Central memory CD8-positive, alpha-beta T cell (primary cell): ENCODE results near the gene GNA14.

Experiments used
- ATAC-seq: fragments of 150-1000 bp; cut with Tn5 transposase; replicated peaks from 2 replicates; pipeline ENCODE4 v1.10.0; 2022; ENCODE audit warnings: mild to moderate bottlenecking, moderate FRiP score, moderate number of reproducible peaks; ENCODE audit not compliant: poor library complexity, severe bottlenecking; ENCODE audit errors: extremely low read depth
- DNase-seq, 2 donors: peaks; one replicate each; pipeline ENCODE4 v3.0.0; 2021; ENCODE audit warnings: low spot score in 2 of 2
- H3K27ac Mint-ChIP-seq: one replicate; pipeline ENCODE4 v1.8.0; 2022; ENCODE audit warnings: low read depth, mild to moderate bottlenecking, moderate library complexity, mixed read lengths
- H3K27me3 Mint-ChIP-seq: one replicate; pipeline ENCODE4 v1.8.0; 2022; ENCODE audit warnings: mixed read lengths
- H3K36me3 Mint-ChIP-seq: one replicate; pipeline ENCODE4 v1.8.0; 2022; ENCODE audit warnings: mild to moderate bottlenecking, moderate library complexity, mixed read lengths; ENCODE audit not compliant: insufficient read depth
- H3K4me1 Mint-ChIP-seq: one replicate; pipeline ENCODE4 v1.8.0; 2022; ENCODE audit warnings: mixed read lengths
- H3K4me3 Mint-ChIP-seq: one replicate; pipeline ENCODE4 v1.8.0; 2022; ENCODE audit warnings: mild to moderate bottlenecking, moderate library complexity, mixed read lengths
- H3K9me3 Mint-ChIP-seq: one replicate; pipeline ENCODE4 v1.8.0; 2022; ENCODE audit warnings: mixed read lengths

GNA14 gene

DNA sequence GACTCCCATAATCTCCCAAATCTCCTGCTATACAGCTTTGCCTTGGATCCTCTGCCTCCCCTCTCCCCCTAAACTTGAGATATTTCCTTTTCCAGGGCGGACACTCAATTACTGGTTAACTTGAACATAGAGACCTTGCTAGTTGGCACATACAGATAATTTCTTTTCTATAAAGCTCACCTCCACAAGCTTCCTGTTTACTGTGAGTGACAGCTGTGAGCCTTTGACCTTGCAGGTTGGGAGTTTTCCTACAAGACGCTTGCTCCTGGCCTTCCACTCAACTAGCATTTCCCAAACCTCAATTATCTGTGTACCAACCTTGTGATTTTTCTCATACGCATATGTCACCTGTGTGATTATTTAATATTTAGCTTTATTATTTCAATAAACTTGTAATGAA is 114.5 kb downstream of the GNA14 start:
- ATAC-seq (no peak), DNase-seq (no peak)
- Mint-ChIP-seq H3K9me3 (no peaks in the 10 kb centered on the region), H3K4me1 (no peaks in the 10 kb centered on the region), H3K27ac (no peak overlapping the region), H3K4me3 (no peak overlapping the region), H3K36me3 (no peaks in the 10 kb centered on the region), H3K27me3 (peaks cover 8% of the 10 kb centered on the region)

DNA sequence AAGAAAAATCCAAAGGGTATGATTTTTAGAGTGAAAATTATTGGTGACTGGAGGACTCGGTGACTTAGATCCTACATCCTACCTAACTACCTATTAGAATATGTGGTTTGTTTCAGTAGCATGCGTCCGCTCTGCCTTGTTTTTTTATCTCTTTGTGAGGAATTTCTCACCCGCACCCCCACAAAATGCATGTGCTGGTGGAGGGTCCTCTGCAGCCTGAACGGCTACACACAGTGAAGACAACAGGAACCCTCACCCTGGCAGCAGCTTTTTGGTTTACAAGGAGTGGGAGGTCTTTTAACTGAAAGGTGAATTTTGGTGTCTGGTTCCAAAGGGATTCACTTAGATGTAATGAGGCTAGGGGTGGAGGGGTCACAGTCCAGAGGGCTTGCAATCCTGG is 115.5 kb downstream of the GNA14 start:
- Mint-ChIP-seq H3K27me3 (peaks cover 8% of the 10 kb centered on the region), H3K36me3 (no peaks in the 10 kb centered on the region), H3K27ac (no peak overlapping the region), H3K4me3 (no peak overlapping the region), H3K9me3 (no peaks in the 10 kb centered on the region), H3K4me1 (no peaks in the 10 kb centered on the region)
- ATAC-seq (no peak), DNase-seq (no peak)

- no peak overlapping the region for H3K27ac Mint-ChIP-seq
- DNase-seq (no peak), ATAC-seq (no peak)
- no peaks in the 10 kb centered on the region for H3K36me3 Mint-ChIP-seq
- no peaks in the 10 kb centered on the region for H3K4me1 Mint-ChIP-seq
- no peak overlapping the region for H3K4me3 Mint-ChIP-seq
- peaks cover 11% of the 10 kb centered on the region for H3K27me3 Mint-ChIP-seq
- no peaks in the 10 kb centered on the region for H3K9me3 Mint-ChIP-seq
Observed at GRCh38 chr9:77531400-77531799, 116.7 kb downstream of the GNA14 start.

- H3K27ac Mint-ChIP-seq = no peak overlapping the region
- no peak for DNase-seq
- no peaks in the 10 kb centered on the region for H3K4me1 Mint-ChIP-seq
- peaks cover 17% of the 10 kb centered on the region for H3K27me3 Mint-ChIP-seq
- H3K9me3 Mint-ChIP-seq = no peaks in the 10 kb centered on the region
- no peak overlapping the region for H3K4me3 Mint-ChIP-seq
- no peaks in the 10 kb centered on the region for H3K36me3 Mint-ChIP-seq
- ATAC-seq = no peak
Observed at GRCh38 chr9:77523891-77524290, 124.2 kb downstream of the GNA14 start.

GRCh38 chr9:77521091-77521490 is 127.0 kb downstream of the GNA14 start:
- no peak overlapping the region for H3K4me3 Mint-ChIP-seq
- DNase-seq (no peak), ATAC-seq (no peak)
- H3K27ac Mint-ChIP-seq = no peak overlapping the region
- H3K4me1 Mint-ChIP-seq = no peaks in the 10 kb centered on the region
- H3K36me3 Mint-ChIP-seq = no peaks in the 10 kb centered on the region
- H3K9me3 Mint-ChIP-seq = no peaks in the 10 kb centered on the region
- H3K27me3 Mint-ChIP-seq = peaks cover 24% of the 10 kb centered on the region

DNA sequence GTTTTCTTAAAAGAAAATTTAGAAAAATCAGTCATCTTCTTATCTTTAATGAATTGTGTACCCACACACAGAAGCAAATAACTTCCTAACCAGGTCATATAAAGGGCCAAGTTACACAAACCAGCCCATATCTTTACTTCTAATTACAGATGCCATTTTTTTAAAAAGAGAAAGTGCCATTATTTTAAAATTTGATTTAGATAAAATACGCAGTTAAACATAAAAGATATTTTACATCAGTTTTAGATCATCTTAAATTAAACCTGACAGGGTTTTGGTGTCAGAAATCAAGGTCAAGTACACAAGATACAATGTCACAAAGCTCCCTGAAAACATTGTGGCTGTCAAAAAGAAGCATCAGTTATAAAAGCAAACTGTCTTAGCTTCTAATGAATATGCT is 129.4 kb downstream of the GNA14 start:
- ATAC-seq (no peak), DNase-seq (no peak)
- no peaks in the 10 kb centered on the region for H3K36me3 Mint-ChIP-seq
- H3K9me3 Mint-ChIP-seq = no peaks in the 10 kb centered on the region
- H3K4me3 Mint-ChIP-seq = no peak overlapping the region
- no peaks in the 10 kb centered on the region for H3K4me1 Mint-ChIP-seq
- peaks cover 21% of the 10 kb centered on the region for H3K27me3 Mint-ChIP-seq
- H3K27ac Mint-ChIP-seq = no peak overlapping the region

- DNase-seq (no peak), ATAC-seq (no peak)
- Mint-ChIP-seq H3K36me3 (no peaks in the 10 kb centered on the region), H3K4me3 (no peak overlapping the region), H3K4me1 (no peaks in the 10 kb centered on the region), H3K27ac (no peak overlapping the region), H3K27me3 (peaks cover 23% of the 10 kb centered on the region), H3K9me3 (no peaks in the 10 kb centered on the region)
Observed at GRCh38 chr9:77516781-77517180, 131.3 kb downstream of the GNA14 start.

DNA sequence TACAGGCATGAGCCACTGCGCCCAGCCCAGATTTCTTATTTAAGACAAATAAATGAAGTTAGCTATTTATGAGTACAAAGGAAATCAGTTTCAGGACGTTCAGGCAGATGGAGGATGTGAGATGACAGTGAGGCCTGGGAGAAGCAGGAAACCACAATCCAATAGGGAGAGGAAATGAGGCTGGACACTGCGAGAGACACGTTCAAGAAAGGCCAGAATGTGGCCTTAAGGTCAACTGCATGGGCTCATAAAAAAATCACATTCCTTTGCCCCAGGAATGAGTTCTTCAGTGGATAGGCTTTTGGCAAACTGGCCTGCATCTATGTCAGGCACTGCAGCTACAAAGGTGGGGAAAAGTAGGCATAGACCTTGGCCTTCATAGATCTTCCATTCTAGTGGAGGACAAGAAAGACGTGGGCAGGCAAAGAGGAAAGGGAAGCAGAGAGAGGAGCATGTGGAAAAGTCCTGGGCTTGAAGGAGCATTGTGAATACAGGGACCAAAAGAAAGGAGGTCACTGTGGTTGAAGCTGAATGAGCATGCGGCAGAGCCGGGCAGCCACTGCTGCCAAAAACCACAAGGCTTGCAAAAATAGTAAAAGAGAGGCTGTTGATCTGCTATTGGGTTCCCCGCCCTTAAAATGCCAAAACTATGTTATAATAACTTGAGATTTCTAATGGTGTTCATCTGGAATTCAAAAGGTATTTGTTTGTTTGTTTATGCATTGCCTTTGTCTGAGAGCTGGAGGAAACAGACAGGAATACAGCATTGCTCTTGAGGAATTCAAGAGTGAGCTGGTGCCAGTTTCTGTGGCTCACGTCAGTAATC is 133.0 kb downstream of the GNA14 start:
- DNase-seq = no peak
- ATAC-seq = no peak
- Mint-ChIP-seq H3K9me3 (no peaks in the 10 kb centered on the region), H3K36me3 (no peaks in the 10 kb centered on the region), H3K4me1 (no peaks in the 10 kb centered on the region), H3K4me3 (no peak overlapping the region), H3K27ac (no peak overlapping the region), H3K27me3 (peaks cover 28% of the 10 kb centered on the region)

- Mint-ChIP-seq H3K9me3 (no peaks in the 10 kb centered on the region), H3K27me3 (peaks cover 31% of the 10 kb centered on the region), H3K4me1 (no peaks in the 10 kb centered on the region), H3K27ac (no peak overlapping the region), H3K36me3 (no peaks in the 10 kb centered on the region), H3K4me3 (no peak overlapping the region)
- DNase-seq = no peak
- ATAC-seq = no peak
Observed at GRCh38 chr9:77513457-77513856, 134.7 kb downstream of the GNA14 start.

DNA sequence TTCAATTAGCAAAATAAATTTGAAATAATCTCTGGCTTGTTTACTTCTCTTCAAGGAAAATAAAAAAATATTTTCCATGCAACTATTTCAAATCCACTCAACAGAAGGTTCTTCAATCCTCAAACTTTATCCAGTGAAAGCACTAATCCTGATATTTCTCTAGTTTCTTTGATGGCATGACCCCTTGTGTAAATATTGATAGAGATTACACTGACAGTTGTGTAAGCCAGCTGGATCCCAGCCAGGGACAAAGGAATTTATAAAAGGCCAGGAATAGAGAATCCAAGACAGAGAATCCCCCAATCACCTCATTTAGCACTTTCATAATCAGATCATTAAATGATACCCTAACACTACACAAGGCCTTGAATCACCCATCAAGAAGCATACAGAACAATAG is 135.2 kb downstream of the GNA14 start:
- DNase-seq = no peak
- Mint-ChIP-seq H3K4me3 (no peak overlapping the region), H3K27me3 (peaks cover 31% of the 10 kb centered on the region), H3K27ac (no peak overlapping the region), H3K4me1 (no peaks in the 10 kb centered on the region), H3K36me3 (no peaks in the 10 kb centered on the region), H3K9me3 (no peaks in the 10 kb centered on the region)
- ATAC-seq = no peak

- DNase-seq (no peak), ATAC-seq (no peak)
- Mint-ChIP-seq H3K27ac (no peak overlapping the region), H3K36me3 (no peaks in the 10 kb centered on the region), H3K4me1 (no peaks in the 10 kb centered on the region), H3K9me3 (no peaks in the 10 kb centered on the region), H3K4me3 (no peak overlapping the region), H3K27me3 (peaks cover 21% of the 10 kb centered on the region)
Observed at GRCh38 chr9:77511525-77511924, 136.6 kb downstream of the GNA14 start.

DNA sequence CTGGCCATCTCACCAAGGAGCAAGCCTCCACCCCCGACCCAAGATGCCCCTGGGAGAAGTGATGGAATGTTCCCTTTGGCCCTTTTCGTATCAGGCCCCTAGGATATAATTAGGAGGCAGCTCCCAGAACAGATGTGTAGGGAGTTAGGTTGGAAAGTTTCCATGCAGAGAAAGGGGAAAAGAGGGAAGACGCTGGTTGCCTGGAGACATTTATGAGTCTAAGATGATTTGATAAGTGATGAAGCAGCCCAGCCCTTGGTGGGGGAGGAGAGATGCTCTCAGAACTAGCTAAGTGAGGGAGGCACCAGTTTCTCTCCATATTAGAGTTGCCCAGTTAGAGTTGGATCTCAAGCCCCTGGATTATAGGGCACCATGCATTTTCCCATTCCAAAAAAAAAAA is 137.5 kb downstream of the GNA14 start:
- Mint-ChIP-seq H3K27ac (no peak overlapping the region), H3K36me3 (no peaks in the 10 kb centered on the region)

DNA sequence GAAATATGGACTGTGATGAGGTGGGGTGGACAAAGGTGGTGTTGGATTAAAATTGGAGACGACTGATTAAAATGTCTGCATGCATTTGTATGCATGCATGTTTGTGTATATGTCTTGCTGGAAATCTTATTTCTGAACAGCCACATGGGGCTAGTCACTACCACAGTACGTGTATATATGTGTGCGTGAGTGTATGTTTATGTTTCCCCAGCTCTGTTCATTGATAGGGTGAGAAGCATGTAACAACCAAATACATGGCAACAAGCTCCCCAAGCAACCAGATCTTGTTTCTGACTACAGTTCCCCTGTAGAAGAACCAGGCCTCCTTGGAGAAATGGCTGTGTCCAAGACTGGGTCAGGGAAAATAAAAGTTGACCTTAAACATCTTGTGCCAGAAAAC is 139.7 kb downstream of the GNA14 start:
- H3K36me3 Mint-ChIP-seq = no peaks in the 10 kb centered on the region
- no peaks in the 10 kb centered on the region for H3K4me1 Mint-ChIP-seq
- ATAC-seq (no peak), DNase-seq (no peak)
- no peak overlapping the region for H3K27ac Mint-ChIP-seq
- H3K9me3 Mint-ChIP-seq = no peaks in the 10 kb centered on the region
- no peak overlapping the region for H3K4me3 Mint-ChIP-seq
- peaks cover 28% of the 10 kb centered on the region for H3K27me3 Mint-ChIP-seq

More for the DNA sequence above, 137.5 kb downstream of the GNA14 start:
- Mint-ChIP-seq H3K9me3 (no peaks in the 10 kb centered on the region), H3K27me3 (peaks cover 17% of the 10 kb centered on the region), H3K4me1 (no peaks in the 10 kb centered on the region), H3K4me3 (no peak overlapping the region)
- no peak for ATAC-seq
- DNase-seq = no peak
